GM21423 (cell line): ENCODE results near the gene THRA.
A peak's percentile ranks its signal among the peaks of the same experiment; 100 is the strongest.

Source experiments
- ATAC-seq: cut with Tn5 transposase; IDR thresholded peaks from one replicate; pipeline ENCODE4 v1.9.1; 2021; ENCODE audit warnings: mild to moderate bottlenecking, moderate library complexity; ENCODE audit not compliant: unreplicated experiment

The THRA gene

GRCh38 chr17:40063187-40063771, 514 bp downstream of the THRA start:
- ATAC-seq, result peak; percentile 28

- no peak for ATAC-seq
Measured at GRCh38 chr17:40063901-40064531, 1.3 kb downstream of the THRA start.

- no peak for ATAC-seq
Measured at GRCh38 chr17:40064971-40065768, 2.4 kb downstream of the THRA start.

- ATAC-seq, result no peak
Measured at GRCh38 chr17:40065769-40066510, 3.2 kb downstream of the THRA start.

- ATAC-seq, result no peak
Measured at GRCh38 chr17:40067710-40068109, 4.9 kb downstream of the THRA start.

GRCh38 chr17:40068129-40068581, 5.4 kb downstream of the THRA start:
- ATAC-seq, result no peak

- no peak for ATAC-seq
Measured at GRCh38 chr17:40068584-40068916, 5.8 kb downstream of the THRA start.

- ATAC-seq, result no peak
Measured at GRCh38 chr17:40068917-40069750, 6.4 kb downstream of the THRA start.

GRCh38 chr17:40069751-40070708, 7.3 kb downstream of the THRA start:
- ATAC-seq, result no peak

- no peak for ATAC-seq
Measured at GRCh38 chr17:40070709-40071312, 8.0 kb downstream of the THRA start.

- no peak for ATAC-seq
Measured at GRCh38 chr17:40071313-40072039, 8.7 kb downstream of the THRA start.

- ATAC-seq, result no peak
Measured at GRCh38 chr17:40072040-40072734, 9.4 kb downstream of the THRA start.

GRCh38 chr17:40072735-40073346, 10.1 kb downstream of the THRA start:
- no peak for ATAC-seq

- ATAC-seq, result no peak
Measured at GRCh38 chr17:40073454-40074174, 10.8 kb downstream of the THRA start.

- ATAC-seq, result no peak
Measured at GRCh38 chr17:40074175-40074512, 11.4 kb downstream of the THRA start.

GRCh38 chr17:40074871-40075200, 12.1 kb downstream of the THRA start:
- ATAC-seq, result no peak
